Esophagus squamous epithelium (tissue), 4 donors: ENCODE data around the gene ZNF75A.

Source experiments
- POLR2A ChIP-seq, 4 donors: fragments of 450-650 bp; IDR thresholded peaks; one replicate each; pipeline ENCODE4 v1.6.1; 2017; ENCODE audit warnings: antibody characterized with exemption in 4 of 4, mild to moderate bottlenecking in 4 of 4, moderate library complexity in 3 of 4
- TF ChIP-seq, protein P1 (sequence below), 6 experiments: fragments of 450-650 bp in 4 of 6; fragments of 200-600 bp in 2 of 6; sonication (generic) in 2 of 6; IDR thresholded peaks; one replicate each; pipeline ENCODE4 v1.5.1; 2016 to 2019; ENCODE audit warnings: antibody characterized with exemption in 6 of 6, mild to moderate bottlenecking in 4 of 6, moderate library complexity in 4 of 6

- peak in 3 of 4 donors; percentile 62 to 92 (median 91) for TF ChIP-seq POLR2A (IDR thresholded peaks at IDR 0.05)
- TF ChIP-seq, protein P1, sequence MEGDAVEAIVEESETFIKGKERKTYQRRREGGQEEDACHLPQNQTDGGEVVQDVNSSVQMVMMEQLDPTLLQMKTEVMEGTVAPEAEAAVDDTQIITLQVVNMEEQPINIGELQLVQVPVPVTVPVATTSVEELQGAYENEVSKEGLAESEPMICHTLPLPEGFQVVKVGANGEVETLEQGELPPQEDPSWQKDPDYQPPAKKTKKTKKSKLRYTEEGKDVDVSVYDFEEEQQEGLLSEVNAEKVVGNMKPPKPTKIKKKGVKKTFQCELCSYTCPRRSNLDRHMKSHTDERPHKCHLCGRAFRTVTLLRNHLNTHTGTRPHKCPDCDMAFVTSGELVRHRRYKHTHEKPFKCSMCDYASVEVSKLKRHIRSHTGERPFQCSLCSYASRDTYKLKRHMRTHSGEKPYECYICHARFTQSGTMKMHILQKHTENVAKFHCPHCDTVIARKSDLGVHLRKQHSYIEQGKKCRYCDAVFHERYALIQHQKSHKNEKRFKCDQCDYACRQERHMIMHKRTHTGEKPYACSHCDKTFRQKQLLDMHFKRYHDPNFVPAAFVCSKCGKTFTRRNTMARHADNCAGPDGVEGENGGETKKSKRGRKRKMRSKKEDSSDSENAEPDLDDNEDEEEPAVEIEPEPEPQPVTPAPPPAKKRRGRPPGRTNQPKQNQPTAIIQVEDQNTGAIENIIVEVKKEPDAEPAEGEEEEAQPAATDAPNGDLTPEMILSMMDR (IDR thresholded peaks at IDR 0.05), result peak in 2 of 6 experiments; percentile 30 to 41
Measured at GRCh38 chr16:3264137-3265036, 40.9 kb upstream of the ZNF75A start.
